GM06990 (cell line): Measurements from ENCODE around the gene XRCC3.
A peak's percentile ranks its signal among the peaks of the same experiment; 100 is the strongest.

Experiments
- DNase-seq: peaks from one replicate; pipeline ENCODE4 v3.0.0-alpha.2; 2011; ENCODE audit not compliant: insufficient read length; ENCODE audit errors: extremely low read depth
- H3K27me3 ChIP-seq: replicated peaks from 2 replicates; pipeline ENCODE4 v1.6.0; 2011; ENCODE audit warnings: low read length; ENCODE audit not compliant: control insufficient read depth, insufficient read depth
- H3K36me3 ChIP-seq: 2 replicates; pipeline ENCODE4 v1.5.1; 2011; ENCODE audit warnings: low read length; ENCODE audit not compliant: control insufficient read depth, insufficient read depth
- H3K4me3 ChIP-seq: replicated peaks from 2 replicates; pipeline ENCODE4 v1.5.1; 2011; ENCODE audit warnings: low read depth, mild to moderate bottlenecking, control low read depth, low read length
- TF ChIP-seq, protein P1 (sequence below): IDR thresholded peaks from 2 replicates; pipeline ENCODE4 v1.5.1; 2011; ENCODE audit warnings: low read length, control low read depth, mild to moderate bottlenecking, inconsistent platforms; ENCODE audit not compliant: insufficient read depth, poor library complexity, severe bottlenecking

Gene XRCC3

DNA sequence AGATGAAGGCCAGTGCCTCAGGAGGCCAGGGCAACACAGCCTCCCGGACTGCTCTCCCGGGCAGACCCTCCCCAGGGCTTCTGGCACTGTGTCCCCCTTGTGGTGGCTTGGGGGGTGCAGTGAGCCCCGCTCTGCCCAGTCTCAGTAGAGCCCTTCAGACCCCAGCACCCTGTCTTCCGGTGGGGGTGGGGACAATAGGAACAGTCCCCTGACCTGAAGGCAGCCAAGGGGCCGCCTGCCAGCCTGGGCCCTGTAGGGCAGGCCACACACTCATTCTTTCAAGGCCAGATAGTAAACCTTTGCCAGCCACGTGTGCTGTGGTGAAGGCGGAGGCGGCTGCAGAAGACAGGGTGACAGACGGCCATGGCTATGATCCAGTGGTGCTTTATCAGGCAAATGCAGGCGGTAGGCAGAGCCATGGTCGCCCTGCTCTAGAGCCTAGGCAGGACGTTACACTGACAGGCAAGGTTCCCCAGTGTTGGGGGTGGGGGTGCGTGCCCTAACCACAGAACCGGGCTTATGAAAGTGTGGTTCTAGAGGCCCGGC is 15.3 kb upstream of the XRCC3 start:
- TF ChIP-seq, protein P1, sequence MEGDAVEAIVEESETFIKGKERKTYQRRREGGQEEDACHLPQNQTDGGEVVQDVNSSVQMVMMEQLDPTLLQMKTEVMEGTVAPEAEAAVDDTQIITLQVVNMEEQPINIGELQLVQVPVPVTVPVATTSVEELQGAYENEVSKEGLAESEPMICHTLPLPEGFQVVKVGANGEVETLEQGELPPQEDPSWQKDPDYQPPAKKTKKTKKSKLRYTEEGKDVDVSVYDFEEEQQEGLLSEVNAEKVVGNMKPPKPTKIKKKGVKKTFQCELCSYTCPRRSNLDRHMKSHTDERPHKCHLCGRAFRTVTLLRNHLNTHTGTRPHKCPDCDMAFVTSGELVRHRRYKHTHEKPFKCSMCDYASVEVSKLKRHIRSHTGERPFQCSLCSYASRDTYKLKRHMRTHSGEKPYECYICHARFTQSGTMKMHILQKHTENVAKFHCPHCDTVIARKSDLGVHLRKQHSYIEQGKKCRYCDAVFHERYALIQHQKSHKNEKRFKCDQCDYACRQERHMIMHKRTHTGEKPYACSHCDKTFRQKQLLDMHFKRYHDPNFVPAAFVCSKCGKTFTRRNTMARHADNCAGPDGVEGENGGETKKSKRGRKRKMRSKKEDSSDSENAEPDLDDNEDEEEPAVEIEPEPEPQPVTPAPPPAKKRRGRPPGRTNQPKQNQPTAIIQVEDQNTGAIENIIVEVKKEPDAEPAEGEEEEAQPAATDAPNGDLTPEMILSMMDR: peak; percentile 22
- Histone ChIP-seq H3K27me3 (no peaks in the 10 kb centered on the region), H3K36me3 (peaks cover 14% of the 10 kb centered on the region), H3K4me3 (no peak overlapping the region)
- DNase-seq: no peak

DNA sequence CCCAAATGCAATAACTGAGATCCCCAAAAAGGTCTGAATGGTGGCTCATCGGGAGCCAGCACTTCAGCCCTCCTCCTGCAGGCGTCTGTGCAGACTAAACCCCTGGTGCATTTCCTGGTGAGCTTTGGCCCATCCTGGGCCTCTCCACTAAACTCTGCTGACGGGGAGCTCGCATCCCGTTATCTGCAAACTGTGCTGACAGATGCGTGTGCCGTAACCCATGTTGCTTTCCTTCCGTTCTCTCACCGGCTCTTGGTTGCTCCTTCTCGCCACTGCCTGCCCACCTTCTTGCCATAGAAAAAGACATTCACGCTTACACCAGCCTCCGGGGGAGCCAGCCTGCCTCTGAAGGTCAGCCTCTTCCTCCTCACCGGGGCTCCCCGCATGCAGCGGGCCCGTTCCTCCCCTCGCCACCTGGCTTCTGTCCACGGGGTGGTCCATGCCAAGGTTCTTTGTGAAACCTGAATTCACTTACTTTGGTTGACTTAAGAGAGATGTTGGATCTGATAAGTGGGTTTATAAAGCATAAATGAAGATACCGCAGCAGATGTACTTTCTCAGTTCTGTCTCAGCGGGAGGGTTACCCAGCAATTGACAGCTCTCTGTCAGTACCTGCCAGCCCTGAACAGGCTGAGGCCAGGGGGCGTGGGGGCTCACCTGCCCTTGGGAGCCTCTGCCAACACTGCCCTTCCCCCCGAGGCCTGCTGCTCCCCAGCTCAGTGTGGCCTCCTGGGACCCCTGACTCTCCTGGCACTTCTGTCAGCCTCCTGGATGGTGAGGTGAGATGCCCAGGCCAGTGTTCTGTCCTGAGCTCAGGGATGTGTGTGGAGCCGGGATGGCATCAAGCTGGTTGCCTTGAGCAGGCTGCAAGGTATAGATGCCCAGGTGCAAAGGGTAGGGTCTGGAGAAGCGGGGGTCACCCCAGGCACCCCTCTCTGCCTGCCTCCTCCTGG is 14.5 kb upstream of the XRCC3 start:
- peaks cover 13% of the 10 kb centered on the region for H3K36me3 ChIP-seq

DNA sequence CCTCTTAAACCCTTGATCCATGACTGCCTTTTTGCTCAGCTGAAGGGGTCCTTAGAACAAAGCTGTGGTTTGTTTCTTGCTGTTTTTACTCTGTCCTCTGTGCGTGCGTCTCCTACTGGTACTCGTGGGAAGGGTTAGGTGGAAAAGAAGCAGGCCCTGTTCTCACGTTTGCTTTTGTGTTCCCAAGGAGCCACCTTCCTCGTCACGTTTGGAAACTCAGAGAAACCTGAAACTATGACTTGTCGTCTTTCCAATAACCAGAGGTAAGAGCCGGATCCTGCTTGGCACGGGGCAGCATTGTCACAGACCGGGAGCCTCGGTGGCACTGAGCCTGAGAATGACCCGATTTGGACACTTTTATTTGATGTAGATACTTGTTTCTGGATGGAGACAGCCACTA is 13.5 kb upstream of the XRCC3 start:
- DNase-seq: no peak
- Histone ChIP-seq H3K4me3 (no peak overlapping the region), H3K36me3 (peaks cover 11% of the 10 kb centered on the region), H3K27me3 (no peaks in the 10 kb centered on the region)
- TF ChIP-seq, protein P1: no peak

More for the DNA sequence above, 14.5 kb upstream of the XRCC3 start:
- DNase-seq: no peak
- Histone ChIP-seq H3K4me3 (no peak overlapping the region), H3K27me3 (no peaks in the 10 kb centered on the region)
- TF ChIP-seq, protein P1: no peak

DNA sequence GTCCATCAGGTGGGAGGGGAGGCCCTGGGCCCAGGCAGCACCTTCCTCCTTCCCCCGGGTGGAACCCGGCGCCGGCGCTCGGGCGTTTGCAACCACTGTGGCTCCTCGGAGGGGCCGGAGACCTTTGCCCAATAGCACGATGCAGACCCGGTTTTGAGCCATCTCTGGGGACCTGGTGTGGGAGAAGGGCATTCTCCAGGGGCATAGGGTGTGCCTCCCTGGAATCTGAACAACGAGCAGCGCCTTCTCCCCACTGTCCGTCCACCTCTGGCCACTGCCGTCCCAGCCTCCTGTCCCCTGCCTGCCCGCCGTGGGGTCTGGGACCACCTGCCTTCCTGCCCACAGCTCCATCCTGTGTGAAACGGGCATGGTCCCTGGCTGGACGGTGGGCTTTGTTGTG is 12.9 kb upstream of the XRCC3 start:
- TF ChIP-seq, protein P1: no peak
- Histone ChIP-seq H3K4me3 (no peak overlapping the region), H3K27me3 (no peaks in the 10 kb centered on the region), H3K36me3 (peaks cover 11% of the 10 kb centered on the region)
- no peak for DNase-seq

DNA sequence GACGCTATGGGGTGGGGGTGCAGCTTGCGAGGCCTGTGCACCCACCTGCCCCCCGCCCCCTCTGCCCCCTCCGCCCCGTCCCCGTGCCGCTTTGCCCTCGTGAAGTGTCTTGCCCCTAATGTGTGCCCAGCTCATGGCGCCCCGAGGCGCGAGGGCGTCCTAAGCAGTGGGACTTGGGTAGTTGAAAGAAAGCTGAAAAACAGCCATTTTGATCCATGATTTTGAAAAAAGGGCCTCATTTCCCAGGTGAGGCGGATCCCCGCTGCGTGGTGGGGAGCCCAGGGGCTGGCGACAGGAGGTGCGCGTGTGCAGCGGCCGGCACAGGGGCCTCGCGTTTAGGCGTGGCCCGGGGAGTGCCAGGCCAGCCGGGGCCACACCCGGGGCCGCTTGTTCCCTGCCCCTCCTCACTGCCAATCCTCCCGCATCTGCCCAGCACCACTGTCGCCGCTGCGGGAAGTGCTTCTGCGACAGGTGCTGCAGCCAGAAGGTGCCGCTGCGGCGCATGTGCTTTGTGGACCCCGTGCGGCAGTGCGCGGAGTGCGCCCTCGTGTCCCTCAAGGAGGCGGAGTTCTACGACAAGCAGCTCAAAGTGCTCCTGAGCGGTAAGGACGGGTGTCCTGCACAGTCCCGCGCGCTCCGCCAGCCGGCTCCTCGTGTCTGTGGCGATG is 12.2 kb upstream of the XRCC3 start:
- TF ChIP-seq, protein P1: no peak
- peaks cover 7% of the 10 kb centered on the region for H3K36me3 ChIP-seq
- H3K4me3 ChIP-seq: no peak overlapping the region
- no peak for DNase-seq
- no peaks in the 10 kb centered on the region for H3K27me3 ChIP-seq
